HG03432 (cell line): Measurements from ENCODE around the gene CEP290.
"Not testable (repeated sequence)": the region's sequence is repeated elsewhere in the genome, so short reads cannot be mapped to it uniquely, and the experiment has no call there.

Source experiments
- ATAC-seq: cut with Tn5 transposase; IDR thresholded peaks from one replicate; pipeline ENCODE4 v1.9.1; 2021; ENCODE audit warnings: mild to moderate bottlenecking, moderate library complexity; ENCODE audit not compliant: unreplicated experiment

CEP290 gene

DNA sequence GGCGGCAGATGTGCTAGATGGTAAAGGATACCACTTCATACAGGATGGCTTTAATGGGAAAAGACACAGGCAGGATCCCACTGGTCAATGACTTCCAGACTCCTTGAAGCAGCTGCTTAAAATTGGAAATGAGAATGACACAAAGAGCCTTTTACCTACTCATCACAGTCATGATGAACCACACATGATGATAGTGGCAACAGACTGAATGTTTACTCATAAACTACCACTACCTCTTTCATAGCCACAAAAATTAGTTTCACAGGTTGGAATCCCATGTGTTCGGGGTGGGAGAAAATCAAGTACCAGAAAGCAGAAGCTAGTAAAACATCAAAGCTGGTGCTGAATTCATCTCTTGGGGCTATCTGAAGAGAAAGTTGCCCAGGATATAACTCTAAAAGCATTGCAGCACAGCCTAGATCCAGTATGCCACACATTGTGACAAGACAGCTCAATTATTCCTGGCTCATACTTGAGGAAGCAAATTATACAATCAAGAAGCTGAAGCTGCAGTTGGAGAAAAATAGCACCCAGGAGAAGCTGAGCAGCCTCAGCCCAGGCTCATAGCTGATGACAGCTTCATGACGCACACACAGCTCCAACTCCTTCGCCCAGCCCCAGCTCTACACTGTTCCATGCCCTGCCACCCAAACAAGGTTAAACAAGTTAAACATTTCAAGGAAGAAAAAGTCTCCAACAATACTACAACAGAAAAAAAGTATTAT is 83.7 kb downstream of the CEP290 start:
- no peak for ATAC-seq

DNA sequence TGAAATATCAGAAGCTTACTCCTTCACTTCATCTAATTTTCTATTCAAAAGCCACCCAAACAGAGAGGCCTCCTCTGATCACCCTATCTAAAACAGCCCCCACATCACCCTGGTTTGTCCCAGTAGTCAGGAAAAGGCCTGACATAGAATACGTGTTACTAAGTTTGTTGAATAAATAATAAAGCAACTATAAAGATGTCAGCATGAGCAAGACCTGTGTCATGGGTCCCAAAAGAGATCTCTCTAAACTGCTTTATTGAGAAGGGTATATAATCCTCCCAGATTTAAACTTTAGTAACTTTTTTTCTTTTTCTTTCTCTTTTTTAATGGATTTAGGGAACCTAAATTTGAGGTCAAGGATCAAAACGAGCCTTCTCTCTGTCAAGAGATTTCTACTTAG is 85.3 kb downstream of the CEP290 start:
- no peak for ATAC-seq

DNA sequence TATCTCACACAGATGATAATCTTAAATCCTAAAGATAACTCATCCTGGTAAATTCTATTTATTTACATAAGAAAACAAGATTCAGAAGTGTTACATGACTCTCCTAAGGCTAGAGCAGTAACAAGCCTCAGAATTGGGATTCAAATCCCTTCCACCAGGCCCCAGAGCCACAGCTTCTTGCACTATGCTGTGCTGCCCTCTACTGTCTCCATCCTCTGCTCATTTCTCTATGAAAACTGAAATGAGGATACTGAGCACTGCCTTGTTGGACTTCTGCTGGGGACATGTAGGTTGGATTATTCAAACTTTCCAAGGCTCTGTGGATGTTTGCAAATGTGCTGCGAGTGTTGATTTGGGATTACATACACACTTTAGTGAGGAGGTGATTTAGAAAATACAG is 89.2 kb downstream of the CEP290 start:
- ATAC-seq, result peak; percentile 67

DNA sequence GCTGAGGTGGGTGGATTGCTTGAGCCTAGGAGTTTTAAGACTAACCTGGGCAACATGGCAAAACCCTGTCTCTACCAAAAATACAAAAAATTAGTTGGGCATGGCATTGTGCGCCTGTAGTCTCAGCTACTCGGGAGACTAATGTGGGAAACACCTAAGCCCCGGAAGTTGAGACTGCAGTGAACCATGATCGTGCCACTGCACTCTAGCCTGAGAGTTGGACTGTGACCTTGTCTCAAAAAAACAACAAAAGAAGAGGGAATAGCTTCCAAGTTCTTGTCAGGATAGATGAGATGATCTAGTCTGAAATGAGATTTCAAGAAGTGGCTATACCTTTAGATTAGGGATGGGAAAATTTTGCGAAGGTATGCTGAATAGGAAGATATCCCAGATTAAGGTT is 97.9 kb downstream of the CEP290 start:
- no peak for ATAC-seq

DNA sequence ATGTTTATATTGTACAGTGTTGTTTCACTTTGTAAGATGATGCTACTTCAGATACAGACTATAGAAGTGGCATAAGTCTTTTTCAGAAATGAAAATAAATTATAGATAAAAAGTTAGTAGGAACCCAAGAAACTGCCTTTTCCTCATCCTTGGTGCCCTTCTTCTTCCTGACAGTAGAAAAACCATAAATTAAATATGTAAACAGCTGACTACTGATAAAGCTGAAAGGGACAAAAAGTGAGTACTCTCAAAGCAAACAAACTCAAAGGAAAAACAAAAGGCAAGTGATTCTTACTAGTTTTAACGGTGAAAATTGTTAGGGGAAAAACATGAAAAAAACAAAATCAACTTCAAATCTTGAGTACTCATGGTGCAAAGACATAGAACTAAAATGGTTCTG is 104.1 kb downstream of the CEP290 start:
- no peak for ATAC-seq

DNA sequence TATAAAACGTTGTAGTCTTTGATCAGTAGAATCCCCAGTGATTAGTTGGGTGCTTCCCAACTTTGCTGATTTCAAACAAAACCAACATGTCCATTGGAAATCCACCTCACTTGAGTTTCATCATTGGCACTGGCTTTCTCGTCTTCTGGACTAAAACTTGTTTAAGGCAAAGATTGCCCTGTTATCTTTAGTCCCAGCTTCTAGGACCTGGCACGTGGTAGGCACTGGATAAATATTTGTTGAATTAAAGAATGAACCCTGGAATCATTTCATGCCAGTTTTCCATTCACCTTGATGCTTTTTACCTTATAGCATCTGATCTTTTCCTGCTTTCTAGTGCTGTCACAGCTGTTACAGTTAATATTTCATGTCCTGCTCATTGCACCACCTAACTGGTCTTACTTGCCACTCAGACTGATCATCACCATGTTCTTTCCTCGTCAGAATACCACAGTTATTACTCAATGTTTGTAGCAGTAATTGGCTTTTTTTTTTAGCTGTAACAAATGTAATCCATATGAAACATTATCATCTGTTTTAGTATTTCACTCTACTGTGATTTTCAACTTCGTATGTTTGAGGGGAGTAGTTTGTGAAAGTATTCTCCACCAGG is 105.4 kb downstream of the CEP290 start:
- no peak for ATAC-seq

DNA sequence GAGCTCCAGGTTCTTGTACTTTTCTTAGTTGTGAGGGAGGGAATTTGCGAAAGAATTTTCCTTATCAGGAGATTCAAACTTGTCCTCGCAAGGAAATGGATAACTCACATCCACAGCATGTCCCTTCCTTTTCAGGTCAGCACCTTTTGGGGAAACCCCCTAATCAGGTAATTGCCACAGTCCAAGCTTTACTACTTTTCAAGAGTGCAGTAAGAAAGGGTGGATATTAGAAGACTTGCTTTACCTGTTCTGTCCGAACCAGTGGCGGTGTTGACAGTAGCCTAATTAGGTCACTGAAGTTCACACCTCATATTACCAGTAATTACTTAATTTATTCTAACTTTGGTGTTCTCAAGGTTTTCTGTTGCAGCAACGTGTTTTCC is 106.0 kb downstream of the CEP290 start:
- peak; percentile 23 for ATAC-seq

DNA sequence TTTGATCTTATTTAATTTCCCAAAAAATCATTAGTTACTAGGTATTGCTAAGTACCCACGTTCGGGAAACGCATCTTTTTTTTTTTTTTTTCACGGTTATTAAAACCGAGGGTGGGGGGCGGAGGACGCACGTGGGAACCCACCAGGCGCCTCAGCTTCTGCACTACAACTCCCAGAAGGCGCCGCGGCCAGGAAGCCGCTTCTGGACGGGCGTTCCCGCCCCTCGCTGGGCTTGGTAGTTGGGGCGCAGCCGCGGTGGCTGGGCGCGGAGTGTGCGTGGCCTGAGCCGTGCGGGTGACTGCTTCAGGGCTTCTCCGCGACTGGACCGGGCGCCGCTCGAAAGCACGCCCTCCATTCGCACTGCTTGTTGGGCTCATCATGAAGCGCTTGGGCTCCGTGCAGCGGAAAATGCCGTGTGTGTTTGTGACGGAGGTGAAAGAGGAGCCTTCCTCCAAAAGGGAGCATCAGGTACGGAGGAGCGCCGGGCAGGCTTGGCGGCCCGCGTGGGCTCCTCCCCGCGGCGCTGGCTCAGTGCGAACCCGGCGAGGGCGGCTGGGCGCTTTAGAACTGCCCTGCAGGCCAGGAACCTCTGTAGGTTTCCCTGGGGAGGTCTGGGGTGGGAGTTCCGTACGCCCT is 106.5 kb downstream of the CEP290 start:
- peak; percentile 100 for ATAC-seq

DNA sequence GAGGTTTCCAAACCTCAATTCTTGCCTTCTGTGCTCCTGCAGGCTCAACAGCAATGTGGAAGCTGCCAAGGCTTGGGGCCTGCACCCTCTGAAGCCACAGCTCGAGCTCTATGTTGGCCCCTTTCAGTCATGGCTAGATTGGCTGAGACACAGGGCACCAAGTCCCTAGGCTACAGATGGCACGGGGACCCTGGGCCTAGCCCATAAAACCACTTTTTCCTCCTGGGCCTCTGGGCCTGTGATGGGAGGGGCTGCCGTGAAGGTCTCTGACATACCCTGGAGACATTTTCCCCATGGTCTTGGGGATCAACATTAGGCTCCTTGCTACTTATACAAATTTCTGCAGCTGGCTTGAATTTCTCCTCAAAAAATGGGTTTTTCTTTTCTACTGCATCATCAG is 110.7 kb downstream of the CEP290 start:
- ATAC-seq, result not testable (repeated sequence)

DNA sequence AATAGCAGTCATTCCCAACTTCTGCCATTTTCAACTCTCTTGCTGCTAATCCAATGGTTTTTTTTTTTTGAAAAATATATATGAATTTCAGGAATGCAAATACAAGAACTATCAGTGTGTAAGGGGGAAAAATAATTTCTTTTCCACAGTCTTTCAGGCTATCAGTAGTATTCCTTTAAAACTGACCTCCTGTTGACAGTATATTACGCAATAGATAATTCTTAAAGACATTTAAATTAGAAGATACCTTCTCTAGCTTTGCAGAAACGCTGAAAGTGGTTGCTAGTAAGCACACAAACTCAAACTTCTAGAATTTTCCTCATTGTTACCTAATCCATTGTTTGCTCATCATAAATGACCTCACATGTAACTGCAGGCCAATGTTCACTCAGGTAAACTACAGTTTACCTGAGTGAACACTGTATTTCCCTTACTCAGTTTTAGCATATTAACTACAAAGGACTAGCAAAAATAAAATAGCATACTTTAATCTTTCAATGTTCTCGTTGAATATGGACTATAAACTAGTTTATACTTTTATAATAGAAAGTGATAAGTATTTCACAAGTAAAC is 112.7 kb downstream of the CEP290 start, which contains the start of gene C12orf50:
C12orf50 (minus strand) TSS at position 309 of the 573 bp plus-strand sequence. CDS start 2,439 bp downstream, outside the sequence.
- no peak for ATAC-seq

DNA sequence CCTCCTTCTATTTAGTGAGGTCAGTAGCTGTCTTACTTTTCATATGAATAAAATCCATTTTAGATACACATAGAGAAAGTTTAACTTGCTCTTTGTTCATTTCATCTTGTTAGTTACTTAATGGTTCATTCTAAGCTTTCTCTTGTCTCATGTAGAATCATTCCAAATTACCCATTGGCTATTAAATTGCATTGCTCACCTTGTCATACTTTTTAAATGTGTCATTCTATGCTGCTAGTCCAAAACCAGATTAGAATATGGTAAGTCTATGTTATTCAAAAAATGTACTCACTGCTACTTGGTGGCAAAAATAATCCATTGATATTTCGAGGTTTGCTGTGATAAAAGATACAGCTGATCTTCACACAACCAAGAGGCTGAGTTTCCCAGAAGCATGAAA is 115.7 kb downstream of the CEP290 start:
- no peak for ATAC-seq

DNA sequence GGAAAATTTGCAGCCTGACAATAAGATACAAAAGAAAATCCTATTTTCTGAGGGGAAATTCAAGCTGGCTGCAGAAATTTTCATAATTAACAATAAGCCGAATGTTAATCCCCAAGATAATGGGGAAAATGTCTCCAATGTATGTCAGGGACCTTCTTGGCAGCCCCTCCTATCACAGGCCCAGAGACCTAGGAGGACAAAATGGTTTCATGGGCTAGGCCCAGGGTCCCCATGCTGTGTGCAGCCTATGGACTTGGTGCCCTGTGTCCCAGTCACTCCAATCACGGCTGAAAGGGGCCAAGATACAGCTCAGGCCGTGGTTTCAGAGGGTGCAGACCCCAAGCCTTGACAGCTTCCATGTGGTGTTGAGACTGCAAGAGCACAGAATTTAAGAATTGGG is 123.9 kb downstream of the CEP290 start:
- ATAC-seq, result no peak

DNA sequence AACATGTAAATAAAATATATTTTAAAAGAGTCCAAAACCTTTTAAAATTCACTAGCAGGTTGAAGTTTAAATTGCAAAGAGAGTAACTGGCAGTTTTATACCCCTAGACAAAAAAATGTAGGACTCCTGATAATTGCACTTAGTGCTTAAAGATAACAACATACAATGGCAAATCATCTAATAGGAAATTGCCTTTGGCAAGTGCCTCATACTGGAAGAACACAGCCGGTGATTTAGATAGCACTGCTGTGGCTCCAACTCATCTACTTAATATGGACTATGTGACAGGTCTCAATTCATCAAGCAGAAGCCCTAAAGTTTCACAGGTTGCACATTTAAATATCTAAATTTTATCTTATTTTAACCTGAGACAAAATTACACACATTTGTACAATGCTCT is 126.1 kb downstream of the CEP290 start:
- no peak for ATAC-seq

DNA sequence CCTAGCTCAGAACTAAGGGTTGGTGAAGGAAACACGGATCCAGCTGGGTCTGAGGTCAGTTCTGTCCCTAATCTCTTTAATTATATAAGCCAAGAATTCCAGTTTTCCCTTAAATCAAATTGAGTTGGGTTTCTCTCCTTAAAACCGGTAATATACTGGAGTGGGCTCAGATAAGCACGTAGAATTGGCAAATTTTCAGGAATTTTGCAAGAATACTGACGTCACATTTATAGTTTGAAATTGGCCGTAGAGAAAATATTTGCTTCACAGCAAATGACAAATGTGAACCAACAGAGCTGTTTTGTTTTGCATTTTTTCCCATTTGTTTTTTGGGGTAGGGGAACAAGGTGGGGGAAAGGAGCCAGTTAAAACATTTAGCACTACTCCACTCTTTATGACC is 130.1 kb downstream of the CEP290 start:
- ATAC-seq, result no peak

DNA sequence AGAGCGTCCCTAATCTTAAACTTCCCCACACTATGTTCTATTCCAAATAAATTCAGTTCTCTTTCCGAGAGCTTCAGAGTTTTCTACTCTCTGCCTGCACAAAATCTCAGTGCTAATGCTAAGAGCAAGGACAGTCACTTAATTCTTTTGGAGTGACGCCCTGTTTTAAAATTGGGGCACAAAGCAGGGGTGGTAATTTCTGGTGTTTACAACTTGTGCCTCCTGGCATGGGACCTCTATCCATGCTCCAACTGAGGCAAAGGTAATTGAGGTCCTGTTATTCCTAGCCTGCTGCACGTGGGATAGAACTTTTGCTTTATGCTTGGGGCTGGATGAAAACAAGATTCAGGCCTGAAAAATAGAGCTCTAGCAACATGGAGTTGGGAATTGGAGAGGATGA is 135.5 kb downstream of the CEP290 start:
- no peak for ATAC-seq

DNA sequence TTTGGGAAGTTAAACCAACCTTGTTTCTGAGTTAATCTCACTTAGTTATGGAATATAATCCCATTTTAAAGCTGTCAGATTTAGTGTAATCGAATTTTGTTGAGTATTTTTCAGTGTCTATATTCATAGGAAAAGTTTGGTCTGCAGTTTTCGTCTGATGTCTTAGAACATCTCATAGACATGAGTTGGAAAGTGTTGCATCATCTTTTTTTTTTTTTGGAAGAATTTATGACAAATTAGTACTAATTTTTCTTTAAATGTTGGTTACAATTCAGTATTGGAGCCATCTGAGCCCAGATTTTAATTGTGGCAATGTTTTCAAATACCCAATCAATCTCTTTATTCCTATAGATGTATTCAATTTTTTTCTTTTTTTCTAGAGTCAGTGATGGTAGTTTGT is 140.6 kb downstream of the CEP290 start:
- ATAC-seq, result no peak
